Spleen (tissue), 11 donors: ENCODE data around the gene SLC6A13. TPM values are rescaled to one million over a fixed set of nuclear protein-coding genes. Genes with fewer than 3 reads are reported as not detected.

ENCODE experiments used
- DNase-seq: peaks from one replicate; pipeline ENCODE4 v3.0.0-alpha.2; 2020
- H3K27ac ChIP-seq, 8 donors: fragments of 200-600 bp; sonication (generic) in 7 of 8; 1 replicate in 4 of 8; 2 replicates in 4 of 8; pipeline versions ENCODE4 v1.5.0 to v1.8.0; 2016 to 2021; ENCODE audit warnings: inconsistent platforms in 4 of 8, mild to moderate bottlenecking in 4 of 8, moderate library complexity in 1 of 8
- H3K27me3 ChIP-seq, 7 donors: fragments of 200-600 bp; sonication (generic) in 6 of 7; replicated peaks in 1 of 7; 1 replicate in 4 of 7; 2 replicates in 3 of 7; pipeline versions ENCODE4 v1.5.0 to v1.8.0; 2016 to 2021; ENCODE audit warnings: inconsistent platforms in 3 of 7, mild to moderate bottlenecking in 1 of 7
- H3K36me3 ChIP-seq, 6 donors: fragments of 200-600 bp; sonication (generic) in 5 of 6; 1 replicate in 4 of 6; 2 replicates in 2 of 6; pipeline versions ENCODE4 v1.5.0 to v1.8.0; 2016 to 2021; ENCODE audit warnings: inconsistent platforms in 2 of 6
- H3K4me1 ChIP-seq, 6 donors: fragments of 200-600 bp; sonication (generic) in 5 of 6; 1 replicate in 3 of 6; 2 replicates in 3 of 6; pipeline versions ENCODE4 v1.5.0 to v1.8.0; 2016 to 2021; ENCODE audit warnings: inconsistent platforms in 3 of 6
- H3K4me3 ChIP-seq, 8 donors: fragments of 200-600 bp; sonication (generic) in 7 of 8; 1 replicate in 4 of 8; 2 replicates in 4 of 8; pipeline versions ENCODE4 v1.5.0 to v1.8.0; 2016 to 2021; ENCODE audit warnings: inconsistent platforms in 4 of 8, mild to moderate bottlenecking in 4 of 8, moderate library complexity in 2 of 8
- H3K9me3 ChIP-seq, 8 donors: fragments of 200-600 bp; sonication (generic) in 7 of 8; 1 replicate in 4 of 8; 2 replicates in 4 of 8; pipeline versions ENCODE4 v1.5.0 to v1.8.0; 2016 to 2021; ENCODE audit warnings: inconsistent platforms in 4 of 8
- POLR2A ChIP-seq, 3 donors: fragments of 450-650 bp; IDR thresholded peaks; one replicate each; pipeline ENCODE4 v1.5.1; 2017; ENCODE audit warnings: antibody characterized with exemption in 3 of 3, mild to moderate bottlenecking in 1 of 3
- POLR2AphosphoS5 ChIP-seq, 3 donors: sonication (generic); formaldehyde crosslinking; IDR thresholded peaks; one replicate each; pipeline ENCODE4 v1.5.1; 2017; ENCODE audit warnings: antibody characterized with exemption in 3 of 3
- WGBS, 5 donors: extraction: QIAGEN DNeasy Blood & Tissue Kit in 3 of 5; methylation state at CpG; one replicate each; pipeline versions ENCODE4 v1.1.5 to v1.1.7; 2013 to 2018; 5-methylcytosine and 5-hydroxymethylcytosine counted together
- intact Hi-C: fragments of 100-400 bp; cut with DNase I; formaldehyde crosslinking; loops from one replicate; pipeline ENCODE4 v1.15.0; 2023; ENCODE audit warnings: low total_unique reads
- polyA plus RNA-seq, 3 donors: library from polyadenylated mRNA; stranded (reverse); fragments of 200-250 nt; gene quantifications; one replicate each; pipeline ENCODE4 v1.2.1, GENCODE V29; 2013
- total RNA-seq, 7 donors: library from RNA; depleted of rRNA in 3 of 7; stranded (reverse); fragments of >200 nt in 3 of 7; fragmentation: NEBNext Ultra II Directional in 4 of 7; extraction: Animal tissue kit (Norgen Biotek cat#: 25700) in 4 of 7; gene quantifications; one replicate each; pipeline versions ENCODE4 v1.1.0 to v1.2.1, GENCODE V29; 2016 to 2021
- TF ChIP-seq, protein P1 (sequence below), 11 experiments: fragments of 200-600 bp in 7 of 11; fragments of 450-650 bp in 4 of 11; sonication (generic) in 4 of 11; IDR thresholded peaks in 8 of 11; conservative IDR thresholded peaks in 3 of 11; 1 replicate in 7 of 11; 2 replicates in 4 of 11; pipeline versions ENCODE4 v1.4.0 to v1.8.0; 2016 to 2021; ENCODE audit warnings: antibody characterized with exemption in 11 of 11, inconsistent platforms in 4 of 11, mild to moderate bottlenecking in 1 of 11
- donor health status: healthy with polysubstance abuse.
- donor health status: DM: no; HTN: no; CAD: no; lungs with moderate emphysema.
- donor health status: DM: no; HTN: no; CAD: no.
- donor health status: Bipolar disorder and iron deficiency.
- donor health status: healthy.
- donor health status: DM: no; HTN: no; CAD: no.
- donor health status: DM: yes; HTN: yes; CAD: no.

SLC6A13 gene
- total and polyA plus RNA-seq, 10 donors = 0.22 to 1.7 (median 0.30) TPM; not detected in 5

- no peak overlapping the region for H3K27ac ChIP-seq
- intact Hi-C loops = no loop called here
- no peaks in the 10 kb centered on the region for H3K36me3 ChIP-seq
- H3K9me3 ChIP-seq = no peaks in the 10 kb centered on the region
- 77 to 88% (median 80%) methylated on average over 3 of the region's 3 CpGs for WGBS, 5 donors
- DNase-seq = no peak
- peaks cover 0 to 70% (median 11%) of the 10 kb centered on the region in 7 donors for H3K27me3 ChIP-seq
- no peaks in the 10 kb centered on the region for H3K4me1 ChIP-seq
- TF ChIP-seq POLR2AphosphoS5 (IDR thresholded peaks at IDR 0.05) (no peak), POLR2A (IDR thresholded peaks at IDR 0.05) (no peak)
- TF ChIP-seq, protein P1, sequence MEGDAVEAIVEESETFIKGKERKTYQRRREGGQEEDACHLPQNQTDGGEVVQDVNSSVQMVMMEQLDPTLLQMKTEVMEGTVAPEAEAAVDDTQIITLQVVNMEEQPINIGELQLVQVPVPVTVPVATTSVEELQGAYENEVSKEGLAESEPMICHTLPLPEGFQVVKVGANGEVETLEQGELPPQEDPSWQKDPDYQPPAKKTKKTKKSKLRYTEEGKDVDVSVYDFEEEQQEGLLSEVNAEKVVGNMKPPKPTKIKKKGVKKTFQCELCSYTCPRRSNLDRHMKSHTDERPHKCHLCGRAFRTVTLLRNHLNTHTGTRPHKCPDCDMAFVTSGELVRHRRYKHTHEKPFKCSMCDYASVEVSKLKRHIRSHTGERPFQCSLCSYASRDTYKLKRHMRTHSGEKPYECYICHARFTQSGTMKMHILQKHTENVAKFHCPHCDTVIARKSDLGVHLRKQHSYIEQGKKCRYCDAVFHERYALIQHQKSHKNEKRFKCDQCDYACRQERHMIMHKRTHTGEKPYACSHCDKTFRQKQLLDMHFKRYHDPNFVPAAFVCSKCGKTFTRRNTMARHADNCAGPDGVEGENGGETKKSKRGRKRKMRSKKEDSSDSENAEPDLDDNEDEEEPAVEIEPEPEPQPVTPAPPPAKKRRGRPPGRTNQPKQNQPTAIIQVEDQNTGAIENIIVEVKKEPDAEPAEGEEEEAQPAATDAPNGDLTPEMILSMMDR (IDR thresholded peaks at IDR 0.05 in 8 of 11, conservative IDR thresholded peaks at IDR 0.05 in 3 of 11) = no peak
- H3K4me3 ChIP-seq = no peak overlapping the region
Observed at GRCh38 chr12:256958-257357, 5.7 kb downstream of the SLC6A13 start.

GRCh38 chr12:256225-256624 lies 6.4 kb downstream of the SLC6A13 start:
- WGBS, 5 donors = 93 to 97% (median 94%) methylated on average over 6 of the region's 6 CpGs
- H3K4me3 ChIP-seq = no peak overlapping the region
- DNase-seq = no peak
- H3K27me3 ChIP-seq = peaks cover 0 to 63% (median 11%) of the 10 kb centered on the region in 7 donors
- TF ChIP-seq, protein P1 (IDR thresholded peaks at IDR 0.05 in 8 of 11, conservative IDR thresholded peaks at IDR 0.05 in 3 of 11) = no peak
- TF ChIP-seq POLR2A (IDR thresholded peaks at IDR 0.05) = no peak
- TF ChIP-seq POLR2AphosphoS5 (IDR thresholded peaks at IDR 0.05) = no peak
- H3K9me3 ChIP-seq = no peaks in the 10 kb centered on the region
- H3K4me1 ChIP-seq = no peaks in the 10 kb centered on the region
- H3K36me3 ChIP-seq = no peaks in the 10 kb centered on the region
- intact Hi-C loops = no loop called here
- H3K27ac ChIP-seq = no peak overlapping the region

DNA sequence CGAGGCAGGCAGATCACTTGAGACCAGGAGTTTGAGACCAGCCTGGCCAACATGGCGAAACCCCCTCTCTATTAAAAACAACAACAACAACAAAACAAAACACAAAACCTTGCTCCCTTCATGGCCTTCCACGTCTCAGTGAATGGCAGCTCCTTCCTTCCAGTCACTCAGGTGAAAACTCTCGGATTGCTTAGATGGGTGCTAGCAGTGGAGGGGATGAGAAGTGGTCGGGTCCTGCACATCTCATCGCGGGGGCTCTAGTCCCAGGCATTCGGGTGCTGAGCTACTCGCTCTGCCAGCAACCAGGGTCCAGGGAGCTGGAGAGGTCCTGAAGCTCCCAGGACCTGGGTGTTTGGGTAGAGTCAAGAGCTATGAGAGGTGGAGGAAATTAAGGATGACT lies 7.7 kb downstream of the SLC6A13 start:
- WGBS, 5 donors = 79 to 88% (median 85%) methylated on average over 9 of the region's 9 CpGs
- no peaks in the 10 kb centered on the region for H3K4me1 ChIP-seq
- no peaks in the 10 kb centered on the region for H3K9me3 ChIP-seq
- TF ChIP-seq POLR2AphosphoS5 (IDR thresholded peaks at IDR 0.05) (no peak), POLR2A (IDR thresholded peaks at IDR 0.05) (no peak)
- TF ChIP-seq, protein P1 (IDR thresholded peaks at IDR 0.05 in 8 of 11, conservative IDR thresholded peaks at IDR 0.05 in 3 of 11) = no peak
- no peak overlapping the region for H3K4me3 ChIP-seq
- intact Hi-C loops = no loop called here
- no peaks in the 10 kb centered on the region for H3K36me3 ChIP-seq
- H3K27ac ChIP-seq = no peak overlapping the region
- H3K27me3 ChIP-seq = peaks cover 0 to 54% (median 11%) of the 10 kb centered on the region in 7 donors
- DNase-seq = no peak

GRCh38 chr12:254039-254438 lies 8.6 kb downstream of the SLC6A13 start:
- Histone ChIP-seq H3K27ac (no peak overlapping the region), H3K4me3 (no peak overlapping the region), H3K27me3 (peaks cover 0 to 49% (median 11%) of the 10 kb centered on the region in 7 donors), H3K4me1 (no peaks in the 10 kb centered on the region), H3K36me3 (no peaks in the 10 kb centered on the region), H3K9me3 (no peaks in the 10 kb centered on the region)
- DNase-seq = no peak
- WGBS, 5 donors = 66 to 78% (median 78%) methylated on average over 10 of the region's 10 CpGs
- no peak for TF ChIP-seq POLR2A (IDR thresholded peaks at IDR 0.05)
- TF ChIP-seq POLR2AphosphoS5 (IDR thresholded peaks at IDR 0.05) = no peak
- TF ChIP-seq, protein P1 (IDR thresholded peaks at IDR 0.05 in 8 of 11, conservative IDR thresholded peaks at IDR 0.05 in 3 of 11) = no peak
- intact Hi-C loops = no loop called here
